CD4-positive, alpha-beta T cell treated with Interleukin-15 for 4 hours (primary cell): ENCODE results near the gene KRT33A.
"Not testable (repeated sequence)": the region's sequence is repeated elsewhere in the genome, so short reads cannot be mapped to it uniquely, and the experiment has no call there.

Experiments
- DNase-seq: peaks from one replicate; pipeline ENCODE4 v3.0.0-alpha.2; 2020; ENCODE audit warnings: low spot score

KRT33A gene

DNA sequence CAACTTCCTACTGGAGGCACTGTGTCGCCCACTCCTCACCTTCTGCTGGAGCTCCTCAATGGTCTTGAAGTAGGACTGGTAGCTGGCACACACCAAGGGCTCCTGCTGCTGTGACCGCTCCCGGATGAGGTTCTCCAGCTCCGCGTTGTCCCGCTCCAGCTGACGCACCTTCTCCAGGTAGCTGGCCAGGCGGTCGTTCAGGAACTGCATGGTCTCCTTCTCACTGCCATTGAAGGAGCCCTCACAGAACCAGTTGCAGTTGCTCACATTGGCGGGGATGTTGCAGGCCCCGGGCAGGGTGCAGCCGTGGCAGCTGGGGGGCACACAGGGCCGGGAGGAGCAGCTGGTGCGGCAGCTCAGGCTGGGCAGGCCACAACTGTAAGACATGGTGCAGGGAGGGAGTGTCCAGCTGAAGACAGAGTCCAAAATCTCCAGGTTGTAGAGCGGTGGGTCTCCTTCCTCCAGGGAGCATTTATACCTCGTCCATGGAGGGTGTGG lies at the start of gene KRT33A:
Gene KRT33A, minus strand, starts transcription at position 448 of the 498 bp plus-strand sequence. Its CDS starts 61 bp downstream, at position 387.
- not testable (repeated sequence) for DNase-seq

- DNase-seq, result no peak
Observed at GRCh38 chr17:41396996-41397660, 46.5 kb upstream of the KRT33A start, which contains the start of gene KRT31. Gene KRT31, minus strand, starts transcription at chr17:41397608. Its CDS starts 69 bp downstream, at chr17:41397539.

DNA sequence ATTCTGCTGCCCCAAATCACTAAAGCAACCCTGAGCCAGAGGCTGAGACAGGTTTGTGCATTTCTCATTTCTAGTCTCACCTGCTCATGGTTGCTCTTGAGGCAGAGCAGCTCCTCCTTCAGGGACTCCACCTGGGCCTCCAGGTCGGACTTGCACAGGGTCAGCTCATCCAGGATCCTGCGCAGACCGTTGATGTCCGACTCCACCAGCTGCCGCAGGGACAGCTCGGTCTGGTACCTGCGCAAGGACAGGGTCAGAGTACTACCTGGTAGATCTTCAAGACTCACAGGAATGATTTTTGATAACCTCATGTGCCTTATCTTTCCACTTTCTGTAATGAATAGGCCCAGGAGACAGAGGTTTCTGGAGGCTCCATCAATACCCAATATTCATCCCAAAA lies 45.7 kb upstream of the KRT33A start:
- no peak for DNase-seq

- no peak for DNase-seq
Observed at GRCh38 chr17:41395611-41396010, 45.0 kb upstream of the KRT33A start.

DNA sequence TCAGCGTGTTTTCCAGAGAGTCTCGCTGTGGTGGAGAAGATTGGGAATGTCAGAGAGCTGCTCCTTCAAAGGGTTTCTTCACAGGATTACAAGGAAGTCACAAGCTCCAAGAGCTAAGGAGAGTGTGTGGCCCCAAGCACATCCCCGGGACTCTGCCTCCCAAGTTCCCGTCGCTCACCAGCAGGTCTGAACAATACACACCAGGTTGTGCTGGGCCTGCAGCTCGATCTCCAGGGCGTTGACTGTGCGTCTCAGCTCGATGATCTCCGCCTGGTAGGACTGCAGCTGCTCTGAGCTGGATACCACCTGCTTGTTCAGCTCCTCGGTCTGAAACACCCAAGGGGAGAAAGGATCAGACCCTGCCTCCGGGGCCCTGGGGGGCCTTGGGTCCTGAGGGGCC lies 44.4 kb upstream of the KRT33A start:
- DNase-seq, result not testable (repeated sequence)

DNA sequence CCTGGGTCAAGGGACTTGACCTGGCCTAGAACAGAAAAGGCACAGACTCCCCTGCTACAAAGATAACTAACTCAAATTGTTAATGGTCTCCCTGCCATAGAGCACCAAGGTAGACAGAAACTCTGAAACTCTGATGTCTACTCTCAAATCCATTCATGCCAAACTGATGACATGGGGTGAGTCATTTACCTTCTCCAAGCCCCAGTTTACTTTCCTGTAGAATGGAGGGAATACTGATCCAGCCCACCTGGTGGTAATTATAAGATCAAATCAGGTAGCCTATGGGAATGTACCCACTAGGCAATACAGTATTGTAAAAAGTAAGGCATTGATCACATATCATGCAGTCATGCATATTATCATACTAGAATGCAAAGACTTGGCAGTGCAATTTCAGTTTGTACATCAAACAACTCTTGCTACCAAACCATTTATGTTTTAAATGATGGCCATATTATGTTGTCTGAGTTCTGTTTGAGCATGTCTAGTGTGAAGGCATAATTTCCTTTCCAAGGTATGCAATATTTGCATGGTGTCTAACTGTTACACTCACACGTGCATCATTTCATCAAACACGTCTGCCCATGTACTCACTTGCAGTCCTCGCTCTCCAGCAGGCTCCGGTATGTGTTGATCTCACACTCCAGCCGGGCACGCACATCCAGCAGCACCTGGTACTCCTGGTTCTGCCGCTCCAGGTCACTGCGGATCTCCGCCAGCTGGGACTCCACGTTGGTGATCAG lies 43.8 kb upstream of the KRT33A start:
- no peak for DNase-seq

- DNase-seq, result no peak
Observed at GRCh38 chr17:41393826-41394225, 43.2 kb upstream of the KRT33A start.

- DNase-seq, result no peak
Observed at GRCh38 chr17:41393294-41393693, 42.7 kb upstream of the KRT33A start.

- DNase-seq, result no peak
Observed at GRCh38 chr17:41392278-41392677, 41.6 kb upstream of the KRT33A start.

DNA sequence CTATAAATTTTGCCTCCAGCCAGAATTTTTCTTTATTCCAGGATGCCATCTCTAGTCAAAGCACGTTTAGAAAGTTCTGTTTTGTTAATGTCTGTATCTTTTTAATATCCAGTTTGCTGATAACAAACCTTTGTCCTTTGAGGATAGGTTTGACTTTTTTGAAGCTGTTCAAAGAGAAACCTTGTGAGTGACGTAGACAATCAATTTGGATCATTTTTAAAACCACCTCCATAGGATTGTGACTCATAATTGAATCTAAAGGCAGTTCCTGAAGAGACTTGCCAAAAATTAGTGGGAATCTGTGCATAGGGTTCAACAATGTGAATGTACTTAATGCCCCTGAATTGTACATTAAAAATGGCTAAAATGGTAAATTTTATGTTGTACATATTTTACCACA lies 40.9 kb upstream of the KRT33A start:
- no peak for DNase-seq

- DNase-seq, result no peak
Observed at GRCh38 chr17:41390411-41390938, 39.8 kb upstream of the KRT33A start.

DNA sequence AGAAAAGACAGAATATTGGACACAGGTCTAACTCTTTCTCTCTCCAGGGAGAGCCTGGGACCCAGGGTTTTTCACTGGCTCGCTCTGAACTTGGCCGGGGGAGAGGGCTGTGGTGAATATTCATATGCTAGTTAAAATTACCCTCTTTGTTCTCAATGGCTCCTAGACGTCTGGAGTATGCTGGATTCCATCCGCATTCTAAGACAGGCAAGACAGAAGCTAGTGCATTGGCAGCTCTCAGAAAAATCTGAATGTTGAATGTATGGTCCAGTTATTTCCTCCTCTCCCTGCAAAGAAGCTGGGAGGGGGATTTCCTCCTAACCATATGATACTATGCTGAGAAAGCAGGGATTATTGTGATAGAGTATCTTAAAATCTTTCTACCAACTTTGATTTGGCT lies 37.0 kb upstream of the KRT33A start:
- no peak for DNase-seq

DNA sequence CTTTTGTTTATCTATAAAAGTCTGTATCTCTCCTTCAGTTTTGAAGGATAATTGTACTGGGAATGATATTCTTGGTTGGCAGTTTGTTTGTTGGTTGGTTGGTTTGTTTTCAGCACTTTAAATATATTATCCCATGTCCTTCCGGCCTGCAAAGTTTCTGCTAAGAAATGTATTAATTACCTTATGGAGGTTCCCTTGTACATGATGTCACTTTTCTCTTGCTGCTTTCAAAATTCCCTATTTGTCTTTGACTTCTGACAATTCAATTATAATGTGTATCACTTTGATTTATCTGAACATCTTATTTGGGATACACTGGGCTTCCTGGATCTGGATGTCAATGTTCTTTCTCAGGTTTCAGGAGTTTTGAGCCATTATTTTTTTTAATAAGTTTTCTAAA lies 35.6 kb upstream of the KRT33A start:
- DNase-seq, result no peak

DNA sequence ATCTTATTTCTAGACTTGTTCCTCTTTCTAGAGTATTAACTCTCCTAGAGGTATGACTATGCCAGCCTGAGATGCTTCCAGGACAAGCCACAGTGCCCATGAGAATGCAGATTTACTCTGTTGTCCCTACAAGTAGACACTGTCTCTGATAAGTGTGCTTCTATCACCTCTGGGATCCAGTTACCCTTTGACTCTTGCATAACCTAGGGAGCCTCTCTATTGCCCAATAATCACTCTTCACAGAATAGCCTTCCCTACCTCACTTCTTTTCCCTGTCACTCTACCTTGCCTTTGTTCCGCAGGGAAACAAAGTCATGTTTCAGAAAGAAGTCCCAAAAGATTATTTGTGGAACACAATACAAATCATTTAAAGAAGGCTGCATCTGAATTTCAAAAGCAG lies 33.1 kb upstream of the KRT33A start:
- no peak for DNase-seq

DNA sequence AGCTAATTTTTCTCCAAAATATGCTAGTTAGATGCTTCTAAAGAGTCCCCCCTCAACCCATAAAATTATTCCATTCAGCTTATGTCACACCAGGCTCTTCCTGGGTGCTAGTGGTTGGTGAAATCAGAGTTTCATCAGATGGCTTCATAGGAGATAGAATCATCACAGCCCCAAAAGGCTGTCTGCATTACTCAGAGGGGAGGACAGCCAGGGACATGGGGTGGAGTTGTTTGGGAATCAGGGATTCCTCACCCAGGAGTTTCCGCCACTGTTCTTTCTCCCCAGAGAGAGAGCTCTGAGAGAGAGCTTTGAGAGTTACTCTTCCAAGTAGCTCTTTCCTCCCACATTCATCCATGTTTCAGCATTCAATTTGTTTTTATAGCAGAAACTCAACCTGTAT lies 31.8 kb upstream of the KRT33A start:
- no peak for DNase-seq

- DNase-seq, result not testable (repeated sequence)
Observed at GRCh38 chr17:41381943-41382342, 31.3 kb upstream of the KRT33A start, which contains the start of gene KRT34. Gene KRT34, minus strand, starts transcription at chr17:41382306. Its CDS starts 60 bp downstream, at chr17:41382246.

DNA sequence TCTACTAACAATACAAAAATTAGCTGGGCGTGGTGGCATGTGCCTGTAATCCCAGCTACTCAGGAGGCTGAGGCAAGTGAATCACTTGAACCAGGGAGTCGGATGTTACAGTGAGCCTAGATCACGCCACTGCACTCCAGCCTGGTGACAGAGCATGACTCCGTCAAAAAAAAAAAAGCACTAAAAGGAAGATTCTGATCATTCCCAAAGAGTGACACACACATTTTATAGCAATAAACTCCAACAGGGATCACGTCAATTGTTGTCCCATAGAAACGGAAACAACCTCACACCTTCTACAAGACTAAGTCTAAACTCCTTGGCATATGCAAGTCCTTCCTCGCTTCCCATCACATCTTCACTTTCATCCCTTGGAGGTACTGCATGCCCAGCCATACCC lies 29.5 kb upstream of the KRT33A start:
- not testable (repeated sequence) for DNase-seq

- no peak for DNase-seq
Observed at GRCh38 chr17:41377546-41377945, 26.9 kb upstream of the KRT33A start.

DNA sequence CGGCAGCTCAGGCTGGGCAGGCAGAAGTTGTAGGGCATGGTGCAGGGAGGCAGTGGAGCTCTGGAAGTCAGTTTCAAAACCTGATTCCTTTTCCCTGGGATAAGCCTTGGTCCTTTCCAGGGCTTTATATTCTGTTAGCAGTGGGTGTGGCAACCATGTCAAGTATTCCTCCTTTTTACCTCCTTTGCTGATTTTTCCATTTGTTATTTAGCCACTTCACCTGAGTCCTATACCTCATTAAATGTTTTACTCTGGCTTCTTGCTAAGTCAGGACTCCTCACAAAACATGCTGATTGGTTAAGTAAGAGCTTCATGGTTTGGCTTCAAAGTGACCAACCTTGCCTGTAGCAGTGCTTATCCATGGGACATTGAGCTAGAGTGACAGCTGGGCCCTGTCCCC lies 19.1 kb upstream of the KRT33A start, which contains the start of gene KRT33B:
Gene KRT33B, minus strand, starts transcription at position 101 of the 400 bp plus-strand sequence. Its CDS starts 63 bp downstream, at position 38.
- DNase-seq, result no peak

- no peak for DNase-seq
Observed at GRCh38 chr17:41369023-41369422, 18.4 kb upstream of the KRT33A start.

DNA sequence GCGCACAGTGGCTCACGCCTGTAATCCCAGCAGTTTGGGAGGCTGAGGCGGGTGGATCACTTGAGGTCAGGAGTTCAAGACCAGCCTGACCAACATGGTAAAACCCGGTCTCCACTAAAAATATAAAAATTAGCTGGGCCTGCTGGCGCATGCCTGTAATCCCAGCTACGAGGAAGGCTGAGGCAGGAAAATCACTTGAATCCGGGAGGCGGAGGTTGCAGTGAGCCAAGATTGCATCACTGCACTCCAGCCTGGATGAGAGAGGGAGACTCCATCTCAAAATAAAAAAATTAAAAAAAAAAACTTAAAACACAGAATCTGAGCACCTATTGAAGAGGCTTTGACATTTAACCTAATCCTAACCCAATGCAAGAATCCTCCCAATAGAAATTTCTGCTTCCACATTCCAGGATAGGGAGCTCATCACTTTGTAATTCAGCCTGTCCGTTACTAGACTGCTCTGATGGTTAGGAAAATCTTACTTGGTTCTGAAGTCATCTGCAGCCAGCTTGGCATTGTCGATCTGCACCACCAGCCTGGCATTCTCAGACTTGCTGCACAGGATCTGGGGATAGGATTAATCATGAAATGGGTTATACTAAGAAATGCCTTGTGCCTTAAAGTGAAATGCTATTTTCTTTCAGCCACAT lies 16.9 kb upstream of the KRT33A start:
- DNase-seq, result no peak

DNA sequence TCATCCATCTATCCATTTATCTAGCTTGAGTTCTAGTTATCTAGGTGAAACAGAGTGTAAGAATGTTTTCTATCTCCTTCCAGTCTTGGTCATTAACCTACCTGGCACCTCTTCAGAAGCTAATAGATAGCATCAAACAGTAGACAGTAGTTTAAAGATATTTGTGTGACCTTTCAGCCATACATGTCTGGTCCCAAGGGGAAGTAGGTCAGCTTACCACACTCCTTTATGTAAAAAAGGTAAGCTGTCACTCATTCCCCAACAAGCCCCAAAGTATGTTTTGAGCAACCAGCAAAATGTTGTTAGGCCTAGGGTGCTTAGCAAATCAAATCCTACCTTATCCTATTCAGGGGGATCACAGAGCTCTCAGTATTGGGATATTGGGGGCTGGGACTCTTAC lies 15.4 kb upstream of the KRT33A start:
- no peak for DNase-seq
